Measurements from ENCODE around the gene CA7. TPM values are rescaled to one million over a fixed set of nuclear protein-coding genes. Genes with fewer than 3 reads are reported as not detected.

Gene CA7
- total and polyA plus RNA-seq, 2 donors from 2014 or later: not detected

DNA sequence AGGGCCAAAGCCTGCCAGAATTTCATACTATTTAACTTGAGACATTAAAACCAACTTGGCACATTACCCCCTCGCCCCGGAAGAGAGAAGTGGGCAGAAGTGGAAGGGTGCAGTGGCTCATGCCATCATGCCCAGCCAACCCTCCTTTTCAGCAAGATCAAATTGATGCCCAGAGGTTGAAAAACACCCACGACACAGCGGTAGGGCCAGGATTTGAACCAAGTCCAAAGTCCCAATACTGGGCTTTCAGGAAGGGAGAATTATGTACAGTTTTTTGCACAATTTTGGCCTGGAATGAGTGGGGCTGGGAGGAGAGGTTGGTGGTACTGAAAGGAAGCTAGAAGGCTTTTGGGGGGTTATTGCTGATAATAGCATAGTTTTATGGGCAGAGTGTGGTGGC is 47.1 kb downstream of the CA7 start:
- H3K4me1 ChIP-seq (ENCODE audit: control insufficient read depth in 2 of 3, insufficient read depth in 2 of 3, low read depth in 1 of 3, low read length in 3 of 3): peaks cover 0 to 17% (median 11%) of the 10 kb centered on the region in 3 donors
- H3K36me3 ChIP-seq (ENCODE audit: control insufficient read depth in 2 of 3, insufficient read depth in 3 of 3, low read length in 3 of 3): peaks cover 0 to 5% (median 0%) of the 10 kb centered on the region in 3 donors
- H3K27me3 ChIP-seq (ENCODE audit: control insufficient read depth, insufficient read depth, low read length): no peaks in the 10 kb centered on the region
- H3K4me3 ChIP-seq (ENCODE audit: low read length in 3 of 3): no peak overlapping the region
- H3K9me3 ChIP-seq (ENCODE audit: control insufficient read depth in 2 of 3, insufficient read depth in 1 of 3, low read length in 3 of 3): no peaks in the 10 kb centered on the region
- DNase-seq (peak in 1 of 5 donors; percentile 6), FAIRE-seq (no peak)
- H3K9ac ChIP-seq (ENCODE audit: low read length in 3 of 3): no peak overlapping the region
- intact Hi-C loops (cut with DNase I): no loop called here
- no peak overlapping the region for H3K27ac ChIP-seq (ENCODE audit: low read depth in 2 of 2, low read length in 2 of 2)
- TF ChIP-seq, protein P1, sequence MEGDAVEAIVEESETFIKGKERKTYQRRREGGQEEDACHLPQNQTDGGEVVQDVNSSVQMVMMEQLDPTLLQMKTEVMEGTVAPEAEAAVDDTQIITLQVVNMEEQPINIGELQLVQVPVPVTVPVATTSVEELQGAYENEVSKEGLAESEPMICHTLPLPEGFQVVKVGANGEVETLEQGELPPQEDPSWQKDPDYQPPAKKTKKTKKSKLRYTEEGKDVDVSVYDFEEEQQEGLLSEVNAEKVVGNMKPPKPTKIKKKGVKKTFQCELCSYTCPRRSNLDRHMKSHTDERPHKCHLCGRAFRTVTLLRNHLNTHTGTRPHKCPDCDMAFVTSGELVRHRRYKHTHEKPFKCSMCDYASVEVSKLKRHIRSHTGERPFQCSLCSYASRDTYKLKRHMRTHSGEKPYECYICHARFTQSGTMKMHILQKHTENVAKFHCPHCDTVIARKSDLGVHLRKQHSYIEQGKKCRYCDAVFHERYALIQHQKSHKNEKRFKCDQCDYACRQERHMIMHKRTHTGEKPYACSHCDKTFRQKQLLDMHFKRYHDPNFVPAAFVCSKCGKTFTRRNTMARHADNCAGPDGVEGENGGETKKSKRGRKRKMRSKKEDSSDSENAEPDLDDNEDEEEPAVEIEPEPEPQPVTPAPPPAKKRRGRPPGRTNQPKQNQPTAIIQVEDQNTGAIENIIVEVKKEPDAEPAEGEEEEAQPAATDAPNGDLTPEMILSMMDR (IDR thresholded peaks at IDR 0.05; ENCODE audit: borderline replicate concordance, extremely low read depth, insufficient read depth): no peak

DNA sequence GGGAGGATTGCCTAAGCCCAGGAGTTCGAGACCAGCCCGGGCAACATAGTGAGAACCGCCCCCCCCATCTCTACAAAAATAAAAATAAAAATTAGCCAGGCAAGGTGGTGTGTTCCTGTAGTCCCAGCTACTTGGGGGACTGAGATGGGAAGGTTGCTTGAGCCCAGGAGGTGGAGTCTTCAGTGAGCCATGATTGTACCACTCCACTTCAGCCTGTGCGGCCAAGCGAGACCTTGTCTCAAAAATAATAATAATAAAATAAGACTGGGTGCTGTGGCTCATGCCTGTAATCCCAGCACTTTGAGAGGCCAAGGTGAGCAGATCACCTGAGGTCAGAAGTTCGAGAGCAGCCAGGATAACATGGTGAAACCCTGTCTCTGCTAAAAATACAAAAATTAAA is 47.6 kb downstream of the CA7 start:
- H3K27ac ChIP-seq (ENCODE audit: low read depth in 2 of 2, low read length in 2 of 2): no peak overlapping the region
- TF ChIP-seq, protein P1 (IDR thresholded peaks at IDR 0.05; ENCODE audit: borderline replicate concordance, extremely low read depth, insufficient read depth): no peak
- H3K4me1 ChIP-seq (ENCODE audit: control insufficient read depth in 2 of 3, insufficient read depth in 2 of 3, low read depth in 1 of 3, low read length in 3 of 3): peaks cover 0 to 14% (median 11%) of the 10 kb centered on the region in 3 donors
- FAIRE-seq (no peak), DNase-seq (peak in 1 of 5 donors; percentile 22)
- H3K27me3 ChIP-seq (ENCODE audit: control insufficient read depth, insufficient read depth, low read length): no peaks in the 10 kb centered on the region
- intact Hi-C loops (cut with DNase I): no loop called here
- no peak overlapping the region for H3K4me3 ChIP-seq (ENCODE audit: low read length in 3 of 3)
- H3K9me3 ChIP-seq (ENCODE audit: control insufficient read depth in 2 of 3, insufficient read depth in 1 of 3, low read length in 3 of 3): no peaks in the 10 kb centered on the region
- H3K9ac ChIP-seq (ENCODE audit: low read length in 3 of 3): no peak overlapping the region
- H3K36me3 ChIP-seq (ENCODE audit: control insufficient read depth in 2 of 3, insufficient read depth in 3 of 3, low read length in 3 of 3): peaks cover 0 to under 1% (median 0%) of the 10 kb centered on the region in 3 donors

DNA sequence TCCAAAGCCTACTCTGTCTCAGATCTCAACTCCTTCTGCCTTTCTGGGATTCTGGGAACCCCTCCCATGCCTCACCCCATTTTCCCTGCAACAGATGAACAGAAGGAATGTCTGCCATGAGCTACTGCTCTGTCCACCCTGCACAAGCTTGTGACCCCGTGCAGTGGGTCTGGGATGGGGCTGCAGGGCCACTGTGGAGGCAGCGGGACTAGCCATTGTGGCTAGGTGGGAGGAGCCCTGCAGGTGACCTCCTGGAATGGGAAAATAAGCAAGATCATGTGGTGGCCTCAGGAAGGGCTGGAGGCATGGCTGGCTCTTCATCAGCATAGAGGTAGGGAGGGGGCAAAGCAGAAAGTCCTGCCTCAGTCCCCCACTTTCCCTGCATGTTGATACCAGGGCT is 49.8 kb downstream of the CA7 start:
- Histone ChIP-seq H3K9ac (ENCODE audit: low read length in 3 of 3) (no peak overlapping the region), H3K4me1 (ENCODE audit: control insufficient read depth in 2 of 3, insufficient read depth in 2 of 3, low read depth in 1 of 3, low read length in 3 of 3) (peaks cover 0 to 15% (median 14%) of the 10 kb centered on the region in 3 donors), H3K27me3 (ENCODE audit: control insufficient read depth, insufficient read depth, low read length) (no peaks in the 10 kb centered on the region), H3K9me3 (ENCODE audit: control insufficient read depth in 2 of 3, insufficient read depth in 1 of 3, low read length in 3 of 3) (no peaks in the 10 kb centered on the region), H3K4me3 (ENCODE audit: low read length in 3 of 3) (no peak overlapping the region), H3K36me3 (ENCODE audit: control insufficient read depth in 2 of 3, insufficient read depth in 3 of 3, low read length in 3 of 3) (no peaks in the 10 kb centered on the region), H3K27ac (ENCODE audit: low read depth in 2 of 2, low read length in 2 of 2) (no peak overlapping the region)
- DNase-seq (peak in 1 of 5 donors; percentile 53), FAIRE-seq (no peak)
- intact Hi-C loops (cut with DNase I): no loop called here
- TF ChIP-seq, protein P1 (IDR thresholded peaks at IDR 0.05; ENCODE audit: borderline replicate concordance, extremely low read depth, insufficient read depth): no peak
